Tibial artery (tissue), 4 donors: ENCODE data around the gene SMAD7.

ENCODE experiments used
- DNase-seq, 2 donors: peaks; one replicate each; pipeline ENCODE4 v3.0.0-alpha.2; 2019
- H3K27ac ChIP-seq, 2 donors: fragments of 200-600 bp; sonication (generic) in 1 of 2; 1 replicate in 1 of 2; 2 replicates in 1 of 2; pipeline ENCODE4 v1.5.1; 2018 to 2019; ENCODE audit warnings: mild to moderate bottlenecking in 1 of 2
- H3K27me3 ChIP-seq, 2 donors: fragments of 200-600 bp; sonication (generic) in 1 of 2; one replicate each; pipeline versions ENCODE4 v1.5.1 to v1.6.0; 2016 to 2019
- H3K36me3 ChIP-seq, 3 donors: fragments of 200-600 bp; sonication (generic) in 2 of 3; one replicate each; pipeline ENCODE4 v1.5.1; 2016 to 2019; ENCODE audit warnings: mild to moderate bottlenecking in 2 of 3
- H3K4me1 ChIP-seq, 4 donors: fragments of 200-600 bp; sonication (generic) in 2 of 4; 1 replicate in 3 of 4; 2 replicates in 1 of 4; pipeline ENCODE4 v1.5.1; 2016 to 2019
- H3K4me3 ChIP-seq, 2 donors: fragments of 200-600 bp; sonication (generic) in 1 of 2; 1 replicate in 1 of 2; 2 replicates in 1 of 2; pipeline ENCODE4 v1.5.1; 2018 to 2019; ENCODE audit warnings: mild to moderate bottlenecking in 2 of 2
- H3K9me3 ChIP-seq, 3 donors: fragments of 200-600 bp; sonication (generic) in 1 of 3; one replicate each; pipeline ENCODE4 v1.5.1; 2016 to 2019
- intact Hi-C: fragments of 100-400 bp; cut with DNase I; formaldehyde crosslinking; loops from one replicate; pipeline ENCODE4 v1.15.0; 2023; ENCODE audit warnings: low total_unique reads
- TF ChIP-seq, protein P1 (sequence below), 2 experiments: fragments of 200-600 bp in 1 of 2; fragments of 450-650 bp in 1 of 2; IDR thresholded peaks; one replicate each; pipeline ENCODE4 v1.5.1; 2017 to 2019; ENCODE audit warnings: antibody characterized with exemption in 2 of 2, mild to moderate bottlenecking in 1 of 2, moderate library complexity in 1 of 2

SMAD7 gene

DNA sequence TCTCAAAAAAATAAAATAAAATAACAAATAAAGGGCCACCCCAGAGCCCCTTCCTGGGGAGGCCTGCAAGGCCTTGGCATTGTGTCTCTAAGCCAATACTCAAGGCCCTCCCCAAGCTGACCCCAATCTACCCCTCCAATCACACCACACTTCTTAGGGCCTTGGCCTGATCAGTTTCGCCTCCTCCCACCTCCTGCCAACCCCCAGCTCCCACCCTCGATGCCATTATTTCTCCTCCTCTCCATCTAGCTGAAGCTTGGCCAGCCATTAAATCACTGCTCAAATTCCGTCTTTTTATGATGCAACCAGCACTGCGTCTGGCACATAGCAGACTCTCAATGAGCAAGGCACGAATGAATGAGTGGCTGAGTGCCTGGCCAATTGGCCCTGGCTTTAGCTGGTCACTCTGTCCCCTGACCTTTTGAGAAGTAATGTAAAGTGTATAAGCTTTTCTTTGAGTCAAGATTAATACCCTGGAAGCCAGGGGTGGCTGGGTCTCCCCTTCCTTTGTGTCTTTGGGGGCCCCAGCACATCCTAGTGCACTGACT lies 55.9 kb downstream of the SMAD7 start:
- intact Hi-C loops = no loop called here
- no peaks in the 10 kb centered on the region for H3K9me3 ChIP-seq
- no peak overlapping the region for H3K4me3 ChIP-seq
- H3K4me1 ChIP-seq = peaks cover 0 to 43% (median 25%) of the 10 kb centered on the region in 4 donors
- no peaks in the 10 kb centered on the region for H3K27me3 ChIP-seq
- TF ChIP-seq, protein P1, sequence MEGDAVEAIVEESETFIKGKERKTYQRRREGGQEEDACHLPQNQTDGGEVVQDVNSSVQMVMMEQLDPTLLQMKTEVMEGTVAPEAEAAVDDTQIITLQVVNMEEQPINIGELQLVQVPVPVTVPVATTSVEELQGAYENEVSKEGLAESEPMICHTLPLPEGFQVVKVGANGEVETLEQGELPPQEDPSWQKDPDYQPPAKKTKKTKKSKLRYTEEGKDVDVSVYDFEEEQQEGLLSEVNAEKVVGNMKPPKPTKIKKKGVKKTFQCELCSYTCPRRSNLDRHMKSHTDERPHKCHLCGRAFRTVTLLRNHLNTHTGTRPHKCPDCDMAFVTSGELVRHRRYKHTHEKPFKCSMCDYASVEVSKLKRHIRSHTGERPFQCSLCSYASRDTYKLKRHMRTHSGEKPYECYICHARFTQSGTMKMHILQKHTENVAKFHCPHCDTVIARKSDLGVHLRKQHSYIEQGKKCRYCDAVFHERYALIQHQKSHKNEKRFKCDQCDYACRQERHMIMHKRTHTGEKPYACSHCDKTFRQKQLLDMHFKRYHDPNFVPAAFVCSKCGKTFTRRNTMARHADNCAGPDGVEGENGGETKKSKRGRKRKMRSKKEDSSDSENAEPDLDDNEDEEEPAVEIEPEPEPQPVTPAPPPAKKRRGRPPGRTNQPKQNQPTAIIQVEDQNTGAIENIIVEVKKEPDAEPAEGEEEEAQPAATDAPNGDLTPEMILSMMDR (IDR thresholded peaks at IDR 0.05) = no peak
- DNase-seq = peak in 1 of 2 donors; percentile 66
- no peak overlapping the region for H3K27ac ChIP-seq
- no peaks in the 10 kb centered on the region for H3K36me3 ChIP-seq

DNA sequence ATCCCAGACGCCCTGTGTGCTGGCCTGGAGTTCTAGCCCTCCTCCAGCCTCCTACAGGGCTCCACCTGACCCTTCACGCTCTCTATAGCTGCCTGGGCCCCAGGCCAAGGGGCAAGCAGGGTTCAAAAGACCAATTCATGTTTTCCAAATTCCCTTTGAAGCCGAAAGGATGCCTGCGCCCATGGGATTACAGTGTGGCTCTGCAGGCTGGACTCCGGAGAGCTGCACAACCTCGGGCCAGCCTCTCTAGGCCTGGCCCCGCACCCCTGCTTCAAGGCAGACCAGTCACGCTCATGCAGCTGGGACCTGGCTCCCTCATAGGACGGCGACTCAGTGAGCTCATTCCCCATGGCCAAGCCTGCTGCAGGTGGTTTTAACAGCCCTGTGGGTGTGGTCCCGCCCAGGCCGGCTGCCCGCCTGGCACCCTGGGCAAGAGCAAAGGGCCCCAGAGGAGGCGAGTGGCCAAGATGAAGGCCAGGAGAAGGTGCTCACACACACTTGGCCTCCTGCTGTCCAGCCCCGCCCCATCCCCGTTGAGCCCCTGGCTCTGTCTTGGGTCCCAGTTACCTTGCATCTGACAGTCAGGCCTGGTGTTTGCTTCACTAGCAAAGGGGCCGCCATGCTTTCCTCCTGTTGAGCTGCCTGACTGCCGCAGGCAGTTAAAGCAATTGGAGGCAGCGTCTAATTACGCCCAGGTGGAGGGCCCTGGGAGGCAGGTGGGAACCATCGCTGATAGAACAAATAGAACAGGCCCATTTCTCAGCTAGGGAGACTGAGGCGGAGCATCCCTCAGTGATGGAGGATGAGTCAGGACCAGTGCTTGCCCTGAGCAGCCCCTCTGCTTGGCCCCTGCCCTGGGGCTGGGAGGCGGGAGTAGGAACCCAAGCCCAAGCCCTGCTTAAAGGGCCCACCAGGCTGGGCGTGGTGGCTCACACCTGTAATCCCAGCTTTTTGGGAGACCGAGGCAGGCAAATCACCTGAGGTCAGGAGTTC lies 56.9 kb downstream of the SMAD7 start:
- intact Hi-C loops = no loop called here
- Histone ChIP-seq H3K27me3 (no peaks in the 10 kb centered on the region), H3K36me3 (no peaks in the 10 kb centered on the region), H3K9me3 (no peaks in the 10 kb centered on the region), H3K4me3 (no peak overlapping the region), H3K27ac (no peak overlapping the region), H3K4me1 (peaks cover 0 to 53% (median 35%) of the 10 kb centered on the region in 4 donors)
- DNase-seq = peak in 1 of 2 donors; percentile 67
- TF ChIP-seq, protein P1 (IDR thresholded peaks at IDR 0.05) = no peak

DNA sequence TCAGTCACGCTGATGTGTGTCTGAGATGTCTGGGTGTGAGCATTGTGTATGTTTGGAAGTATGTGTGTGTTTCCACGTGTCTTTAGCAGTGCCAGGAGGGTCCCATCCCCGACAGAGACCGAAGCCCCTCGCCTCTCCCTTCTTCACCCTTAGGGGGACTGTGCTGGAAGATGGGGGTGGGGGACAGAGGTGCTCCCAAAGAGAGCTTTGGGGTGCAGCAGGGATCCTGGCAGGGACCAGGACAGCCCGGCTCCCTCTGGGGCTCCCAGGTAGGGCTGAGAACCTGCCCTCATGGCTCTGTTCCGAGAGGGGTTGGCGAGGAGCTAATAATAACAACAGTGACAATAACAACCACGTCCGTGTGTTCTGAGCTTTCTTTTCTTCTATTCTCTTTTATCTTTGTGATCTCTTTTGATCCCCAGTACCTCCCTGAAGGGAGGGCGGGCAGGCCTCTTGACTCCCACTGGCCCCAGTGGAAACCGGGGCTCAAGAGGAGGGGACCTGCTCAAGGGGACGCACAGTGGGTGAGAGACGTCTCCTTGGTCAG lies 57.6 kb downstream of the SMAD7 start:
- Histone ChIP-seq H3K27me3 (no peaks in the 10 kb centered on the region), H3K9me3 (no peaks in the 10 kb centered on the region), H3K4me3 (no peak overlapping the region), H3K36me3 (no peaks in the 10 kb centered on the region), H3K4me1 (peaks cover 0 to 60% (median 37%) of the 10 kb centered on the region in 4 donors), H3K27ac (no peak overlapping the region)
- intact Hi-C loops = no loop called here
- TF ChIP-seq, protein P1 (IDR thresholded peaks at IDR 0.05) = no peak
- peak in 1 of 2 donors; percentile 44 for DNase-seq

DNA sequence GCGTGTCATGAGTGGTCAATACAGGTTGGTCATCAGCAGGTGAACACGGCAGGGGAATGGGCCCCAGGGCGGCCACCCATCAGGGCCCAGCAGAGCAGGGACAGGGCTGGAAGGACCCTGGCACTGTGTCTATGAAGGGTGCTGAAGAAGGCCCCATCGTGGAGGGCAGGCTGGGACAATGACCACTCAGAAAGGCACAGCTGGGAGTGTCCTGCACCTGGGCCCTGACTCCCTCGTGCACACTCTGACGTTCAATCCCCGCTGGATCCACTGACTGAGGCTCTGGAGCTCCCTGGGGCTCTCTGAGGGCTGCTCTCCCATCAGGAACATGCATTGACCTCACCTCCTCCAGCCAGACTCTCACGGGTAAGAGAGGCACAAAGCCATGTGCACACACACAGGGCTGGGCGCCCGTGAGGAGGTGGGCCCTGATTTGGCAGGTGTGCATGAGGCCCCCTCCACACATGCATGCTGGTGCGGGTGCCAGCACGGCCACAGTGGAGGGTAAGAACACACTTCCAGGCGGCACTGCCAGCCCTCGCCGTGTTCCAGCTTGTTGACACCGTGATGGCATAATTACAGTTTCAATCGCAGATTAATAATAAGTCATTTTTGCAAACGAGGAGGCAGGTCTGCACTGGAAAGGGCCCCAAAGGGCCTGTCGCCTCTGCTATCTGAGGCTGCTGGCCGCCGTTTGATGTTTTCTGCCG lies 58.5 kb downstream of the SMAD7 start:
- H3K36me3 ChIP-seq = no peaks in the 10 kb centered on the region
- H3K9me3 ChIP-seq = no peaks in the 10 kb centered on the region
- H3K27ac ChIP-seq = no peak overlapping the region
- intact Hi-C loops = no loop called here
- peak in 1 of 2 donors; percentile 59 for DNase-seq
- no peaks in the 10 kb centered on the region for H3K27me3 ChIP-seq
- peaks cover 0 to 64% (median 37%) of the 10 kb centered on the region in 4 donors for H3K4me1 ChIP-seq
- H3K4me3 ChIP-seq = no peak overlapping the region
- TF ChIP-seq, protein P1 (IDR thresholded peaks at IDR 0.05) = no peak

DNA sequence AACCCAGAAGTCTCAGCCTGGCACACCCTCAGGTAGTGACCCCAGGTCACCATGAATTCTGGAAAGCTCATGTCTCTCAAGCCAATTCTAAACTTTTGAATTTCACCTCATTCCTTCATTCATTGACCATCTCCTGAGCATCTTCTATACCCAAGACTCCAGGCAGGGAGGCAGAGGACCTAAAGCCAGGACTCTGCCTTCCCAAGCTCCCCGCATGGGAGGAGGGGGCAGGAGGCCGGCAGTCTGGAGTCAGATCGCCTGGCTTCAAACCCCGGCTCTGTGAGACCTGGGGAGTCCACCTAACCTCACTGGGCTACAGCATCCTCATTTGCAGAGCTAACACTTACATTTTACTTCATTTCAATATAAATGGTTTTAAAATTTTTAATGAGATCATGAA lies 59.0 kb downstream of the SMAD7 start:
- no peak overlapping the region for H3K27ac ChIP-seq
- intact Hi-C loops = no loop called here
- TF ChIP-seq, protein P1 (IDR thresholded peaks at IDR 0.05) = no peak

More for the DNA sequence above, 59.0 kb downstream of the SMAD7 start:
- Histone ChIP-seq H3K4me3 (no peak overlapping the region), H3K9me3 (no peaks in the 10 kb centered on the region), H3K4me1 (peaks cover 0 to 61% (median 33%) of the 10 kb centered on the region in 4 donors), H3K36me3 (no peaks in the 10 kb centered on the region), H3K27me3 (no peaks in the 10 kb centered on the region)
- DNase-seq = peak in 1 of 2 donors; percentile 56
